ENCODE data around the gene SLC34A1. TPM values are rescaled to one million over a fixed set of nuclear protein-coding genes. Genes with fewer than 3 reads are reported as not detected.

SLC34A1 gene, protein sequence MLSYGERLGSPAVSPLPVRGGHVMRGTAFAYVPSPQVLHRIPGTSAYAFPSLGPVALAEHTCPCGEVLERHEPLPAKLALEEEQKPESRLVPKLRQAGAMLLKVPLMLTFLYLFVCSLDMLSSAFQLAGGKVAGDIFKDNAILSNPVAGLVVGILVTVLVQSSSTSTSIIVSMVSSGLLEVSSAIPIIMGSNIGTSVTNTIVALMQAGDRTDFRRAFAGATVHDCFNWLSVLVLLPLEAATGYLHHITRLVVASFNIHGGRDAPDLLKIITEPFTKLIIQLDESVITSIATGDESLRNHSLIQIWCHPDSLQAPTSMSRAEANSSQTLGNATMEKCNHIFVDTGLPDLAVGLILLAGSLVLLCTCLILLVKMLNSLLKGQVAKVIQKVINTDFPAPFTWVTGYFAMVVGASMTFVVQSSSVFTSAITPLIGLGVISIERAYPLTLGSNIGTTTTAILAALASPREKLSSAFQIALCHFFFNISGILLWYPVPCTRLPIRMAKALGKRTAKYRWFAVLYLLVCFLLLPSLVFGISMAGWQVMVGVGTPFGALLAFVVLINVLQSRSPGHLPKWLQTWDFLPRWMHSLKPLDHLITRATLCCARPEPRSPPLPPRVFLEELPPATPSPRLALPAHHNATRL
- 1 to 10 TPM in 1 of 2 donors, under 1 TPM in 1; 0.23 to 1.0 TPM for total RNA-seq
- under 1 TPM; 0.33 to 0.60 TPM for polyA plus RNA-seq

DNA sequence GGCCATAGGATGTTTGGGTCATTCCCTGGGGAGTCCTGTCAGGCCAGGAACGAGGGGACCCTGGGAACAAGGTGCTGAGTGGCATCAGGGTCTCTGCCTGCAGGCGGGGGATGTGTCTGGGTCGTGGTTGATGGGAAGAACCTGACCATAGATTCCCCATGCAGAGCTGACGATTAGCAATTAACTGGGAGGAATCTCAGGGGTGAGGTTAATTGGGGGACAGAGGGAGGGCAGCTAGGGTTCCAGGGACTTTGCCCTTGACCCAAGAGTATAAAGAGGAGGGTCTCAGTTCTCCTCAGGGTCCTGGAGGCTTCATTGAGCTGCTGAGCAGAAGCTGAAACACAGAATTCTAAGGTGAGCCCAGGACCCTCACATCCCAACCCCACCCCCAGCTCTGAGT lies at the start of gene SLC34A1:
SLC34A1 (plus strand) TSS at position 301 of the 400 bp plus-strand sequence. CDS start 1,308 bp downstream, outside the sequence.
- TF ChIP-seq, protein P1, sequence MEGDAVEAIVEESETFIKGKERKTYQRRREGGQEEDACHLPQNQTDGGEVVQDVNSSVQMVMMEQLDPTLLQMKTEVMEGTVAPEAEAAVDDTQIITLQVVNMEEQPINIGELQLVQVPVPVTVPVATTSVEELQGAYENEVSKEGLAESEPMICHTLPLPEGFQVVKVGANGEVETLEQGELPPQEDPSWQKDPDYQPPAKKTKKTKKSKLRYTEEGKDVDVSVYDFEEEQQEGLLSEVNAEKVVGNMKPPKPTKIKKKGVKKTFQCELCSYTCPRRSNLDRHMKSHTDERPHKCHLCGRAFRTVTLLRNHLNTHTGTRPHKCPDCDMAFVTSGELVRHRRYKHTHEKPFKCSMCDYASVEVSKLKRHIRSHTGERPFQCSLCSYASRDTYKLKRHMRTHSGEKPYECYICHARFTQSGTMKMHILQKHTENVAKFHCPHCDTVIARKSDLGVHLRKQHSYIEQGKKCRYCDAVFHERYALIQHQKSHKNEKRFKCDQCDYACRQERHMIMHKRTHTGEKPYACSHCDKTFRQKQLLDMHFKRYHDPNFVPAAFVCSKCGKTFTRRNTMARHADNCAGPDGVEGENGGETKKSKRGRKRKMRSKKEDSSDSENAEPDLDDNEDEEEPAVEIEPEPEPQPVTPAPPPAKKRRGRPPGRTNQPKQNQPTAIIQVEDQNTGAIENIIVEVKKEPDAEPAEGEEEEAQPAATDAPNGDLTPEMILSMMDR (IDR thresholded peaks at IDR 0.05; ENCODE audit: low read depth, low read length, missing input control), result no peak
- no peak for TF ChIP-seq EGR1 (IDR thresholded peaks at IDR 0.05; ENCODE audit: low read depth in 2 of 2)
- no peak for TF ChIP-seq NR2F2 (IDR thresholded peaks at IDR 0.05)
- no peak for TF ChIP-seq YY1 (IDR thresholded peaks at IDR 0.05)
- no peak for TF ChIP-seq SP1 (IDR thresholded peaks at IDR 0.05)
- no peak for TF ChIP-seq FOXA2 (IDR thresholded peaks at IDR 0.05)
- no peak for TF ChIP-seq JUND (IDR thresholded peaks at IDR 0.05)
- TF ChIP-seq, protein P2, sequence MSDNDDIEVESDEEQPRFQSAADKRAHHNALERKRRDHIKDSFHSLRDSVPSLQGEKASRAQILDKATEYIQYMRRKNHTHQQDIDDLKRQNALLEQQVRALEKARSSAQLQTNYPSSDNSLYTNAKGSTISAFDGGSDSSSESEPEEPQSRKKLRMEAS (IDR thresholded peaks at IDR 0.05), result no peak
- TF ChIP-seq RAD21 (IDR thresholded peaks at IDR 0.05), result no peak
- TF ChIP-seq HNF4G (IDR thresholded peaks at IDR 0.05), result no peak
- TF ChIP-seq FOXA1 (IDR thresholded peaks at IDR 0.05), result no peak
- no peak for TF ChIP-seq TAF1 (conservative IDR thresholded peaks at IDR 0.05)
- TF ChIP-seq GABPA (IDR thresholded peaks at IDR 0.05 in 1 of 2, conservative IDR thresholded peaks at IDR 0.05 in 1 of 2), result no peak
- TF ChIP-seq RXRA (IDR thresholded peaks at IDR 0.05), result no peak
- TF ChIP-seq, protein P3, sequence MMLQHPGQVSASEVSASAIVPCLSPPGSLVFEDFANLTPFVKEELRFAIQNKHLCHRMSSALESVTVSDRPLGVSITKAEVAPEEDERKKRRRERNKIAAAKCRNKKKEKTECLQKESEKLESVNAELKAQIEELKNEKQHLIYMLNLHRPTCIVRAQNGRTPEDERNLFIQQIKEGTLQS (IDR thresholded peaks at IDR 0.05), result no peak
- no peaks in the 10 kb centered on the region for H3K9me3 ChIP-seq (ENCODE audit: control insufficient read depth in 4 of 4, low read length in 3 of 4)
- no peak within 1 kb of the TSS for H3K27ac ChIP-seq (ENCODE audit: low read depth in 1 of 2, low read length in 2 of 2)
- H3K27me3 ChIP-seq (ENCODE audit: control insufficient read depth in 4 of 4, insufficient read depth in 4 of 4, low read length in 3 of 4), result no peaks in the 10 kb centered on the region
- DNase-seq (ENCODE audit: low spot score), result no peak
- no peaks in the 10 kb centered on the region for H3K36me3 ChIP-seq (ENCODE audit: control insufficient read depth in 4 of 4, insufficient read depth in 3 of 4, low read depth in 1 of 4, low read length in 3 of 4)
- H3K4me1 ChIP-seq (ENCODE audit: control insufficient read depth in 4 of 4, insufficient read depth in 4 of 4, low read length in 3 of 4), result peaks cover 0 to 20% (median 10%) of the 10 kb centered on the region in 4 donors
- 86% methylated on average over 4 of the region's 4 CpGs for WGBS
- no peak within 1 kb of the TSS for H3K9ac ChIP-seq (ENCODE audit: low read depth in 1 of 2, low read length in 2 of 2)
- no peak within 1 kb of the TSS for H3K4me3 ChIP-seq (ENCODE audit: low read depth in 1 of 3, low read length in 3 of 3)

DNA sequence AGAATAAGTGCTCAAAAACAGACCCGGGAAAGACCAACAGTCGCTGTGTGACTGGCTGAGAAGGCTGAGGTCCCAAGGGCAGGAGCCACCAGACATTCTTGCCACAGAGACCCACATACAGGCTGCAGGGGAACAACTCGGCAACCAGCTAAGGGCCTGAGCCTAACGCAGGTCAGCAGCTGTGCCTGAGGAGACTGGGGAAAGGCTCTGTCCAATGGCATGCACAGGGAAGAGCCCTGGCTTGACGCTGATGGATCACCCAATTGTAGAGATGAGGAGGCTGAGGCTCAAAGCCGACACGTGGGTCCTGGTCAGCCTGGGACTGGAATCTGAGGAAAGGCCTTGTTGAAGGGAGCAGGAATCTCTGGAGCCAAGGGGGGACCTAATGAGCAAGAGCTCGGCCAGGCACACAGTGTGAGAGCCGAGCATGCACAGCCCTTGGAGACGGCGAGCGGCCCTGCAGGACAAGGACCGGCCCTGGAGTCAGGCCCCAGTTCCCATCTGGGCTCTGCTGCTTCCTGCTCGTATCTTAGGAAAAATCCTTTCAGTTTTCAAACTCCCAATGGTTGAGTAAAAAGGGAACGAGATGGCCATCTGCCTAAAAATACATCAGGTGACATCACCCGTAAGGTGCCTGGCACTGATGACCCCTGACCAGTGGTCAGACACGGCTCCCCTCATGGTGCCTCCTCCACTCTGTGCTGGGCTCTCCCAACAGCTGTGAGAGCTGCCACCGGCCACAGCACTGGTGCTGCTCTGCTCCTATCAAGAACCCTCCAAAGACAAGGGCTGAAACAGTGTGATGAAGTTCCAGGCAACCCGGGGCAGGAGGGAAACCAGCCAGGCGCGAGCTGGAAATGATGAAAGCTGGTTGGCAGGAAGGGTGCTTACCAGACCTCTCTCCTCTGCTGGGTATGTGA lies 49.2 kb upstream of the SLC34A1 start:
- no peak for TF ChIP-seq EGR1 (IDR thresholded peaks at IDR 0.05; ENCODE audit: low read depth in 2 of 2)
- no peak for TF ChIP-seq TAF1 (conservative IDR thresholded peaks at IDR 0.05)
- peak in 1 of 2 donors; percentile 34 for TF ChIP-seq HNF4A (conservative IDR thresholded peaks at IDR 0.05)
- no peak for TF ChIP-seq RAD21 (IDR thresholded peaks at IDR 0.05)
- TF ChIP-seq RXRA (IDR thresholded peaks at IDR 0.05), result peak in 1 of 2 donors; percentile 9
- no peak for TF ChIP-seq FOXA2 (IDR thresholded peaks at IDR 0.05)
- TF ChIP-seq, protein P4, sequence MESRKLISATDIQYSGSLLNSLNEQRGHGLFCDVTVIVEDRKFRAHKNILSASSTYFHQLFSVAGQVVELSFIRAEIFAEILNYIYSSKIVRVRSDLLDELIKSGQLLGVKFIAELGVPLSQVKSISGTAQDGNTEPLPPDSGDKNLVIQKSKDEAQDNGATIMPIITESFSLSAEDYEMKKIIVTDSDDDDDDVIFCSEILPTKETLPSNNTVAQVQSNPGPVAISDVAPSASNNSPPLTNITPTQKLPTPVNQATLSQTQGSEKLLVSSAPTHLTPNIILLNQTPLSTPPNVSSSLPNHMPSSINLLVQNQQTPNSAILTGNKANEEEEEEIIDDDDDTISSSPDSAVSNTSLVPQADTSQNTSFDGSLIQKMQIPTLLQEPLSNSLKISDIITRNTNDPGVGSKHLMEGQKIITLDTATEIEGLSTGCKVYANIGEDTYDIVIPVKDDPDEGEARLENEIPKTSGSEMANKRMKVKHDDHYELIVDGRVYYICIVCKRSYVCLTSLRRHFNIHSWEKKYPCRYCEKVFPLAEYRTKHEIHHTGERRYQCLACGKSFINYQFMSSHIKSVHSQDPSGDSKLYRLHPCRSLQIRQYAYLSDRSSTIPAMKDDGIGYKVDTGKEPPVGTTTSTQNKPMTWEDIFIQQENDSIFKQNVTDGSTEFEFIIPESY (IDR thresholded peaks at IDR 0.05), result no peak
- TF ChIP-seq SP1 (IDR thresholded peaks at IDR 0.05), result no peak
- TF ChIP-seq, protein P1 (IDR thresholded peaks at IDR 0.05; ENCODE audit: low read depth, low read length, missing input control), result no peak
- H3K36me3 ChIP-seq (ENCODE audit: control insufficient read depth in 4 of 4, insufficient read depth in 3 of 4, low read depth in 1 of 4, low read length in 3 of 4), result peaks cover 33 to 84% (median 46%) of the 10 kb centered on the region in 4 donors
- H3K27ac ChIP-seq (ENCODE audit: low read depth in 1 of 2, low read length in 2 of 2), result peak overlapping the region in 1 of 2 donors; percentile 48
- H3K4me3 ChIP-seq (ENCODE audit: low read depth in 1 of 3, low read length in 3 of 3), result no peak overlapping the region
- H3K9me3 ChIP-seq (ENCODE audit: control insufficient read depth in 4 of 4, low read length in 3 of 4), result no peaks in the 10 kb centered on the region
- peaks cover 0 to 8% (median 0%) of the 10 kb centered on the region in 4 donors for H3K4me1 ChIP-seq (ENCODE audit: control insufficient read depth in 4 of 4, insufficient read depth in 4 of 4, low read length in 3 of 4)
- no peaks in the 10 kb centered on the region for H3K27me3 ChIP-seq (ENCODE audit: control insufficient read depth in 4 of 4, insufficient read depth in 4 of 4, low read length in 3 of 4)
- H3K9ac ChIP-seq (ENCODE audit: low read depth in 1 of 2, low read length in 2 of 2), result no peak overlapping the region
- no peak for DNase-seq (ENCODE audit: low spot score)
- 83% methylated on average over 21 of the region's 21 CpGs for WGBS
